Natural killer cell (primary cell): ENCODE measurements around the gene GFOD1. TPM values are rescaled to one million over a fixed set of nuclear protein-coding genes. Genes with fewer than 3 reads are reported as not detected.

Source experiments
- ATAC-seq, 3 donors: fragments of 150-1000 bp in 2 of 3; fragments of 200-7000 bp in 1 of 3; cut with Tn5 transposase; 1 replicate in 1 of 3; 2 replicates in 2 of 3; pipeline ENCODE4 v1.10.0; 2021; ENCODE audit warnings: mild to moderate bottlenecking in 2 of 3, moderate library complexity in 2 of 3
- DNase-seq, 2 donors: peaks; one replicate each; pipeline versions ENCODE4 v3.0.0 to v3.0.0-alpha.2; 2013 to 2021; ENCODE audit warnings: mixed read lengths in 1 of 2
- H3K27ac ChIP-seq: one replicate; pipeline ENCODE4 v1.5.1; 2013; ENCODE audit warnings: mild to moderate bottlenecking, low read length
- H3K27me3 ChIP-seq: one replicate; pipeline ENCODE4 v1.6.1; 2013; ENCODE audit warnings: low read length; ENCODE audit not compliant: control insufficient read depth, insufficient read depth
- H3K36me3 ChIP-seq: one replicate; pipeline ENCODE4 v1.6.1; 2013; ENCODE audit warnings: low read length; ENCODE audit not compliant: control insufficient read depth, insufficient read depth
- H3K4me1 ChIP-seq: one replicate; pipeline ENCODE4 v1.6.1; 2013; ENCODE audit warnings: low read length; ENCODE audit not compliant: control insufficient read depth, insufficient read depth
- H3K4me3 ChIP-seq: one replicate; pipeline ENCODE4 v1.5.1; 2013; ENCODE audit warnings: low read length
- H3K9me3 ChIP-seq: one replicate; pipeline ENCODE4 v1.6.1; 2013; ENCODE audit warnings: low read length; ENCODE audit not compliant: control insufficient read depth, insufficient read depth
- H3K27ac Mint-ChIP-seq, 2 donors: one replicate each; pipeline ENCODE4 v1.8.0; 2022; ENCODE audit warnings: mild to moderate bottlenecking in 2 of 2, mixed read lengths in 2 of 2, moderate library complexity in 1 of 2
- H3K27me3 Mint-ChIP-seq, 2 donors: one replicate each; pipeline ENCODE4 v1.8.0; 2022; ENCODE audit warnings: low read depth in 2 of 2, mixed read lengths in 2 of 2
- H3K36me3 Mint-ChIP-seq: one replicate; pipeline ENCODE4 v1.8.0; 2022; ENCODE audit warnings: mixed read lengths
- H3K4me1 Mint-ChIP-seq, 2 donors: one replicate each; pipeline ENCODE4 v1.8.0; 2022; ENCODE audit warnings: mixed read lengths in 2 of 2
- H3K4me3 Mint-ChIP-seq: one replicate; pipeline ENCODE4 v1.8.0; 2022; ENCODE audit warnings: mild to moderate bottlenecking, moderate library complexity, mixed read lengths
- H3K9me3 Mint-ChIP-seq, 2 donors: one replicate each; pipeline ENCODE4 v1.8.0; 2022; ENCODE audit warnings: mixed read lengths in 2 of 2
- WGBS: methylation state at CpG from one replicate; pipeline ENCODE4 v1.1.7; 2013; ENCODE audit warnings: missing lambda C conversion rate; ENCODE audit not compliant: insufficient coverage; 5-methylcytosine and 5-hydroxymethylcytosine counted together
- intact Hi-C: fragments of 100-400 bp; cut with micrococcal nuclease; formaldehyde crosslinking; loops from one replicate; pipeline ENCODE4 v1.14.2; 2022
- total RNA-seq, 4 donors: library from RNA; stranded (reverse); fragments of 120-200 nt in 1 of 4; gene quantifications; one replicate each; pipeline versions ENCODE4 v1.2.3 to v1.2.4, GENCODE V29; 2013 to 2022
- TF ChIP-seq, protein P1 (sequence below): fragments of 200-600 bp; IDR thresholded peaks from one replicate; pipeline ENCODE4 v1.8.0; 2022; ENCODE audit warnings: antibody characterized with exemption

GFOD1 gene
- total RNA-seq, 3 donors from 2014 or later (not counting 1 experiment from before 2014, with no cell fraction given): 59.7 to 74.5 (median 71.2) TPM

DNA sequence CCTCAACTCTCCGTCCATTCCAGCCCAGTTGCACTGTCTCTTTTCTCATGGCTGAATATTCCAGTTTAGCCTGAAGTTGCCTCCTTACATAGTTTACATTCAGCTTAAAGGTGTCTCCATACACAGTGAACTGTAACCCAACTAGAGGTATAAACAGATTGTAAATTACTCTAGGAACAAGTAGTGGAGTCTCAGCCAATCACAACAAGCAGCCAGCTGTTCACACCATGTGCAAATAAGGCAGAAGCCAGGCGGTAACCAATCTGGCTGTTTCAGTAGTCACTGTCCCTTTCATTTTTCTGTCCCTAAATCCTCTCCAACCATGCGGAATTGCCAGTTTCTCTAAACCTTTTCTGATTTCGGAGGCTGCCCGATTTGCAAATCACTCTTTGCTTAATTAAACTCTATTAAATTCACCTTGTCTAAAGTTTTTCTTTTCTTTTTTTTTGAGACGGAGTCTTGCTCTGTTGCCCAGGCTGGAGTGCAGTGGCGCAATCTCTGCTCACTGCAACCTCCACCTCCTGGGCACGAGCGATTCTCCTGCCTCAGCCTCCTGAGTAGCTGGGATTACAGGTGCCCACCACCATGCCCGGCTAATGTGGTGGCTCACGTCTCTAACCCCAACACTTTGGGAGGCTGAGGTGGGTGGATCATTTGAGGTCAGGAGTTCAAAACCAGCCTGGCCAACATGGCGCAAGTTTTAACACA is 37.6 kb upstream of the GFOD1 start:
- no peak for DNase-seq
- WGBS: 93% methylated on average over 12 of the region's 12 CpGs
- no peak overlapping the region for H3K4me3 ChIP-seq
- peaks cover 19% of the 10 kb centered on the region for H3K4me1 ChIP-seq
- no peaks in the 10 kb centered on the region for H3K27me3 ChIP-seq
- Mint-ChIP-seq H3K4me3 (no peak overlapping the region), H3K36me3 (no peaks in the 10 kb centered on the region), H3K9me3 (no peaks in the 10 kb centered on the region), H3K27me3 (no peaks in the 10 kb centered on the region), H3K27ac (peak overlapping the region in 1 of 2 donors; percentile 16), H3K4me1 (peaks cover 17 to 24% of the 10 kb centered on the region in 2 donors)
- no peaks in the 10 kb centered on the region for H3K9me3 ChIP-seq
- no peak for ATAC-seq
- no peaks in the 10 kb centered on the region for H3K36me3 ChIP-seq
- H3K27ac ChIP-seq: no peak overlapping the region
- TF ChIP-seq, protein P1, sequence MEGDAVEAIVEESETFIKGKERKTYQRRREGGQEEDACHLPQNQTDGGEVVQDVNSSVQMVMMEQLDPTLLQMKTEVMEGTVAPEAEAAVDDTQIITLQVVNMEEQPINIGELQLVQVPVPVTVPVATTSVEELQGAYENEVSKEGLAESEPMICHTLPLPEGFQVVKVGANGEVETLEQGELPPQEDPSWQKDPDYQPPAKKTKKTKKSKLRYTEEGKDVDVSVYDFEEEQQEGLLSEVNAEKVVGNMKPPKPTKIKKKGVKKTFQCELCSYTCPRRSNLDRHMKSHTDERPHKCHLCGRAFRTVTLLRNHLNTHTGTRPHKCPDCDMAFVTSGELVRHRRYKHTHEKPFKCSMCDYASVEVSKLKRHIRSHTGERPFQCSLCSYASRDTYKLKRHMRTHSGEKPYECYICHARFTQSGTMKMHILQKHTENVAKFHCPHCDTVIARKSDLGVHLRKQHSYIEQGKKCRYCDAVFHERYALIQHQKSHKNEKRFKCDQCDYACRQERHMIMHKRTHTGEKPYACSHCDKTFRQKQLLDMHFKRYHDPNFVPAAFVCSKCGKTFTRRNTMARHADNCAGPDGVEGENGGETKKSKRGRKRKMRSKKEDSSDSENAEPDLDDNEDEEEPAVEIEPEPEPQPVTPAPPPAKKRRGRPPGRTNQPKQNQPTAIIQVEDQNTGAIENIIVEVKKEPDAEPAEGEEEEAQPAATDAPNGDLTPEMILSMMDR: no peak
- intact Hi-C loops: loop anchor here (5.0 kb wide), 2 partner anchors 38 to 98 kb away; partner anchors contain the start of gene GFOD1

DNA sequence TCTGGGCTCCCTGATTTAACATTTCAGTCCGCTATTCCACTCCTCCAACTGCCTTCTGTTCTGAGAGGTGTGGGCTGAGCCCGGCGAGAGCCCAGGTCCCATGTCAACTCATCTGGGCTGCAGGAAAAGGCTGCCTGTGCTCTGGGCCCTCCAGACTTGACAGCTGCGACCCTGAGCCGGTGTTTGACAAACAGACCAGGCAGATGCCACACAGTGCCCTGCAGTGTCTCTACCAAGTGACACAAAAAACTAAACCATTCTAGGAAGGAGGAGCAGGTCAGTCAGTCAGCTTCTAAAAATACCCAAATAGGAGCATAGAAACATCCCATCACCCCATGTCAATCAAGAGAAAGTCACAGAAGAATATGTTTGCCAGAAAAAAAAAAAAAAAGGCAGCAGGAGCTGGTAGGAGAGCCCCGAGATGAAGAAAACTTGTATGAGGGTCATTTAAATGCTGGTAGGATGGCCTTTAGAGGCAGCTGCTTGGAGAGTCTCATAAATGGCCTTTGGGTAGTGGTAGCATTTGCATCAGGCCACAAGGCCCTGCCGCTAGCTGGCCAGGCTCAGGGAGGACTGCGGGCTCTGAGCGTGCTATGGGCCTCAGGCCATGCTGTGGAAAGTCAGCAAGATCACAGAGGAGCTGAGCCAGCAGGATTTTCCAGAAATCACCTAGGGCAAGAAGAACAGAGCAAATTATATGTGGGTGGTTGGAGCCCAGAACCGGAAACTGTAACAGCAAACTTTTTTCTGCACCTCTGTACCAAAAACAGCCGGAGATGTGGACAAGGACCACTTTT is 36.6 kb upstream of the GFOD1 start:
- no peak overlapping the region for H3K27ac ChIP-seq

DNA sequence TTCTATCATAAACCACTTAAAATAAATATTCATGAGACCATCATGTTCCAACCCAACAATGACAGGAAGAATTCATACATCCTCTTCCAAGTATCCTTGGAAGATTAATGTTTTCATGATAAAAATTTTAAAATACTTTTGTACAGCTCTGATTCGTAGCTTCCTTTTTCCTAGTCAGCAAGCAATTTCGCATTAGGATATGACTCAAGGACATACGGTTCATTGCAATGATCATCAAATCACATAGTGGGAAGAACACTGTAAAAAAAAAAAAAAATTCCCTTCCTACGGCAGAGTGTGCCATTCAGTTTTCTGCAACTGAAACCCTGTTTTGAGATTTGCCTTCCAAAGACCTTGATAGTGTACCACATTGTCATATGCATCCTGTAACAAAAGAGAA is 35.3 kb upstream of the GFOD1 start:
- TF ChIP-seq, protein P1: no peak

More for the DNA sequence above, 36.6 kb upstream of the GFOD1 start:
- H3K9me3 Mint-ChIP-seq: no peaks in the 10 kb centered on the region
- peaks cover 19% of the 10 kb centered on the region for H3K4me1 ChIP-seq
- intact Hi-C loops: no loop called here
- H3K27ac Mint-ChIP-seq: no peak overlapping the region
- no peak for ATAC-seq
- no peaks in the 10 kb centered on the region for H3K9me3 ChIP-seq
- 69% methylated on average over 11 of the region's 11 CpGs for WGBS
- H3K36me3 Mint-ChIP-seq: no peaks in the 10 kb centered on the region
- peaks cover 17 to 24% of the 10 kb centered on the region in 2 donors for H3K4me1 Mint-ChIP-seq
- DNase-seq: no peak
- H3K4me3 Mint-ChIP-seq: no peak overlapping the region
- TF ChIP-seq, protein P1: no peak
- H3K4me3 ChIP-seq: no peak overlapping the region
- H3K36me3 ChIP-seq: no peaks in the 10 kb centered on the region
- H3K27me3 ChIP-seq: no peaks in the 10 kb centered on the region
- H3K27me3 Mint-ChIP-seq: no peaks in the 10 kb centered on the region

More for the DNA sequence above, 35.3 kb upstream of the GFOD1 start:
- Histone ChIP-seq H3K36me3 (no peaks in the 10 kb centered on the region), H3K27me3 (no peaks in the 10 kb centered on the region), H3K27ac (no peak overlapping the region), H3K4me1 (peaks cover 19% of the 10 kb centered on the region), H3K9me3 (no peaks in the 10 kb centered on the region), H3K4me3 (no peak overlapping the region)
- no peak overlapping the region for H3K27ac Mint-ChIP-seq
- WGBS: 47% methylated on average over 4 of the region's 4 CpGs
- DNase-seq (no peak), ATAC-seq (no peak)
- no peaks in the 10 kb centered on the region for H3K36me3 Mint-ChIP-seq
- no peaks in the 10 kb centered on the region for H3K9me3 Mint-ChIP-seq
- H3K4me1 Mint-ChIP-seq: peaks cover 14 to 21% of the 10 kb centered on the region in 2 donors
- H3K4me3 Mint-ChIP-seq: no peak overlapping the region
- H3K27me3 Mint-ChIP-seq: no peaks in the 10 kb centered on the region
- intact Hi-C loops: no loop called here
